ENCODE data around the gene IER2. TPM values are rescaled to one million over a fixed set of nuclear protein-coding genes. Genes with fewer than 3 reads are reported as not detected.

Gene IER2
- total RNA-seq, 1 experiment from 2014 or later: 164 TPM

DNA sequence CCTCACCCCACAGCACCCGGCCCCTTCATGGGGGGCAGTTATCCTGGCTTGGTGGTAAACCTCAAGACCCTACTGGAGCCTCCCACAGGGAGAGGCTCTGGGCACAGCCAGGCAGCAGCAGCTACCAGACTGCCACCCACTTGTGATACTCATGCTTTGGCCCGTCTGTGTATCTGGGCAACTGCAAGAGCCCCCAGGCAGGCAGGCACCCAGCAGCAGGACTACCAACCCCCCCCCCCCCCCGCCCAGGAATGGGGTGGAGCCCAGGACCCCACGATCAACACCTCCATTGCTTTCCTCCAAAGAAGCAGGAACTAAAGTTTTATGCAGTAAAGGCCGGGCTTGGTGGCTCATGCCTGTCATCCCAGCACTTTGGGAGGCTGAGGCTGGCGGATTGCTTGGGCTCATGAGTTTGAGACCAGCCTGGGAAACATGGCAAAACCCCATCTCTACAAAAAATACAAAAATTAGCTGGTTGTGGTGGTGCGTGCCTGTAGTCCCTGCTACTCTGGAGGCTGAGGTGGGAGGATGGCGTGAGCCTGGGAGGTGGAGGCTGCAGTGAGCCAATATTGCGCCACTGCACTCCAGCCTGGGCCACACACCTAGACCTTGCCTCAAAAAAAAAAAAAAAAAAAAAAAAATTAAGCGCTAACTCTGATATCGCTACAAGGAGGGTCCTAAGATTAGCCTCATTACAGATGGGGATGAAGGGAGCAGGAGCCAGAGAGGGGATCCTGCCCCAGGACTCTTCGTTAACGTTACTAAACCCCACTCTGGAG, 46.4 kb upstream of the IER2 start:
- no TSS peak for BruUV-seq (replicated peaks)

DNA sequence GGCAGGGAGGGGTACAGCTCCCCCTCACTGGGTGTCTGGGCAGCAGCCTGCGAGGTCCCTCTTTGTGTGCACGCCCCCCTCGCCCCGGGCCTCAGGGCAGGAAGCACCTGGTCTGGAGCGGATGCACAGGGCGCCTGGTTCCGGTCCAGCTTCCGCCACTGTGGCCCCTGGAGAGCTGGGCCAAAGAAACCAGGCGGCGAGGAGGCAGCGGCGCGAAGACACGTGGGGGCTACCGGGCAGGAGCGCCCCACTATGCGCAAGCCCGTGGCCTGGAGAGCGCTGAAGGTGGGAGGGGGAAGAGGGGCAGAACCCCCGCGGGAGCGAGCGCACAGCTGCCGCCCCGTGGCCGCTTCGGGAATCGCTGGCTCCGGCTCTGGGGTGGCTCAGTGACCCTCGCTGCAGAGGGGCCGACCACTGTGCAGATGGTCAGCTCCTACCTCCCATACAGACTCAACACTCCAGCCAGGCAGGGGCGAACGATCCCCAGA, 45.8 kb upstream of the IER2 start:
- POLR2A ChIA-PET (ENCODE audit: low non-redundant PET): no interaction called here
- CTCF ChIA-PET: interaction anchor here (0.6 to 1.7 kb wide), 5 partner anchors 10 to 148 kb away, joined by 3 to 5 read pairs (median 4); no protein-coding TSS in a partner anchor
- DNase-seq (ENCODE audit: low spot score): no peak
- Histone ChIP-seq H3K9me3 (ENCODE audit: low read depth, low read length, poor library complexity, severe bottlenecking) (no peaks in the 10 kb centered on the region), H3K4me1 (ENCODE audit: insufficient read depth, low read length, poor library complexity, severe bottlenecking) (no peaks in the 10 kb centered on the region), H3K4me3 (ENCODE audit: low read depth, low read length, poor library complexity, severe bottlenecking) (no peak overlapping the region), H3K36me3 (ENCODE audit: insufficient read depth, low read length, poor library complexity, severe bottlenecking) (peaks cover 12% of the 10 kb centered on the region), H3K27me3 (replicated peaks; ENCODE audit: insufficient read depth, low read depth, low read length, poor library complexity) (no peaks in the 10 kb centered on the region), H3K27ac (ENCODE audit: low read depth, low read length, poor library complexity, severe bottlenecking) (no peak overlapping the region)
- TF ChIP-seq, protein P1, sequence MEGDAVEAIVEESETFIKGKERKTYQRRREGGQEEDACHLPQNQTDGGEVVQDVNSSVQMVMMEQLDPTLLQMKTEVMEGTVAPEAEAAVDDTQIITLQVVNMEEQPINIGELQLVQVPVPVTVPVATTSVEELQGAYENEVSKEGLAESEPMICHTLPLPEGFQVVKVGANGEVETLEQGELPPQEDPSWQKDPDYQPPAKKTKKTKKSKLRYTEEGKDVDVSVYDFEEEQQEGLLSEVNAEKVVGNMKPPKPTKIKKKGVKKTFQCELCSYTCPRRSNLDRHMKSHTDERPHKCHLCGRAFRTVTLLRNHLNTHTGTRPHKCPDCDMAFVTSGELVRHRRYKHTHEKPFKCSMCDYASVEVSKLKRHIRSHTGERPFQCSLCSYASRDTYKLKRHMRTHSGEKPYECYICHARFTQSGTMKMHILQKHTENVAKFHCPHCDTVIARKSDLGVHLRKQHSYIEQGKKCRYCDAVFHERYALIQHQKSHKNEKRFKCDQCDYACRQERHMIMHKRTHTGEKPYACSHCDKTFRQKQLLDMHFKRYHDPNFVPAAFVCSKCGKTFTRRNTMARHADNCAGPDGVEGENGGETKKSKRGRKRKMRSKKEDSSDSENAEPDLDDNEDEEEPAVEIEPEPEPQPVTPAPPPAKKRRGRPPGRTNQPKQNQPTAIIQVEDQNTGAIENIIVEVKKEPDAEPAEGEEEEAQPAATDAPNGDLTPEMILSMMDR (conservative IDR thresholded peaks at IDR 0.05; ENCODE audit: low read depth, low read length): peak; percentile 81
- TF ChIP-seq EZH2 (IDR thresholded peaks at IDR 0.05; ENCODE audit: borderline replicate concordance, low read depth, low read length, poor library complexity, severe bottlenecking): no peak
- no TSS peak for BruUV-seq (replicated peaks)
- intact Hi-C loops (cut with micrococcal nuclease; ENCODE audit: unreplicated experiment): no loop called here

More for the DNA sequence above, 46.4 kb upstream of the IER2 start:
- ChIA-PET CTCF (interaction anchor here (1.0 to 1.7 kb wide), 3 partner anchors 9 to 147 kb away, joined by 3 to 5 read pairs (median 4); no protein-coding TSS in a partner anchor), POLR2A (ENCODE audit: low non-redundant PET) (no interaction called here)
- peaks cover 6% of the 10 kb centered on the region for H3K36me3 ChIP-seq (ENCODE audit: insufficient read depth, low read length, poor library complexity, severe bottlenecking)
- H3K9me3 ChIP-seq (ENCODE audit: low read depth, low read length, poor library complexity, severe bottlenecking): no peaks in the 10 kb centered on the region
- intact Hi-C loops (cut with micrococcal nuclease; ENCODE audit: unreplicated experiment): no loop called here
- H3K27me3 ChIP-seq (replicated peaks; ENCODE audit: insufficient read depth, low read depth, low read length, poor library complexity): no peaks in the 10 kb centered on the region
- no peak for TF ChIP-seq EZH2 (IDR thresholded peaks at IDR 0.05; ENCODE audit: borderline replicate concordance, low read depth, low read length, poor library complexity, severe bottlenecking)
- TF ChIP-seq, protein P1 (conservative IDR thresholded peaks at IDR 0.05; ENCODE audit: low read depth, low read length): no peak
- no peaks in the 10 kb centered on the region for H3K4me1 ChIP-seq (ENCODE audit: insufficient read depth, low read length, poor library complexity, severe bottlenecking)
- no peak overlapping the region for H3K27ac ChIP-seq (ENCODE audit: low read depth, low read length, poor library complexity, severe bottlenecking)
- no peak overlapping the region for H3K4me3 ChIP-seq (ENCODE audit: low read depth, low read length, poor library complexity, severe bottlenecking)
- no peak for DNase-seq (ENCODE audit: low spot score)

DNA sequence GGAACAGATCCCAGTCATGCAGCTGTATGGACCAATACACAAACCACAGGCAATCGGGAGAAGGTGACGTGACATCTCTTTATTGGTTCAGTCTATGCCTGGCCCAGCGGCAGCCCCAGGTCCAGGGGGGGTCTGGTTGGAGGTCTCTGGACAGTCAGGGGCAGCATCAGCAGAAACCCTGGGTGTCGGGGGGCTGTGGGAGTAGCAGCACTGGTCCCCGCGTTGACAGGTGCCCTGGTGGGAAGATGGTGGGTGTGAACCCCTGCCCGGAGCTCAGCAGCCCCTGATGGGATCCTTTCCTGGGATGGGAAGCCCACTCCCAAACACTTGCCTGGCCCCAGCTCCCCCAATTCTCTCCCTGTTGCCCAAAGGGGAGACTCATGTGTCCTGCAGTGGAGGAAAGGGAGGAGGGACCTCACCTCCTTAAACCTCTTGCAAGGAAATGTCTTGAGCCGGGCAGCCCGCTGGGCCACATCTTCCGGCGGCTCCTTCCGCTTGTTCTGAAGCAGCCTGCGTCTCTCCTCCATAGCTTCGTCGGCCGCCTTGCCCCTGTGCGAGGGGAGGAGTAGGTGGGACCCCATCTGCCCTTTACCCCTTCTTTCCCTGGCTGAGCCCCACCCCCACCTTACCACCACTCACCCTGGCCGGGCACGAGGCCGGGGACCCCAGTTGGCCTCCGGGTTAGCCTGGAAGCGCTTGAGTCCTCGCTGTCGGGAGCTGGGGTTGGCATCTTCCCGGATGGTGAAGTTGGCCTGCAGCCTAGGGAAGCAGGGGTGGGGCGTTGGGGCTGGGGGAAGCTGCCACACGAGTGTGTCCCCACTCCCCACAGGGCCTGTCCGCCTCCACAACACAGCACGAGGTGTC, 45.1 kb upstream of the IER2 start:
- Histone ChIP-seq H3K9me3 (ENCODE audit: low read depth, low read length, poor library complexity, severe bottlenecking) (no peaks in the 10 kb centered on the region), H3K4me1 (ENCODE audit: insufficient read depth, low read length, poor library complexity, severe bottlenecking) (no peaks in the 10 kb centered on the region), H3K27me3 (replicated peaks; ENCODE audit: insufficient read depth, low read depth, low read length, poor library complexity) (no peaks in the 10 kb centered on the region), H3K36me3 (ENCODE audit: insufficient read depth, low read length, poor library complexity, severe bottlenecking) (peaks cover 19% of the 10 kb centered on the region), H3K4me3 (ENCODE audit: low read depth, low read length, poor library complexity, severe bottlenecking) (no peak overlapping the region), H3K27ac (ENCODE audit: low read depth, low read length, poor library complexity, severe bottlenecking) (no peak overlapping the region)
- TF ChIP-seq EZH2 (IDR thresholded peaks at IDR 0.05; ENCODE audit: borderline replicate concordance, low read depth, low read length, poor library complexity, severe bottlenecking): no peak
- TF ChIP-seq, protein P1 (conservative IDR thresholded peaks at IDR 0.05; ENCODE audit: low read depth, low read length): peak; percentile 18; the same call in 1 of the 2 replicates
- POLR2A ChIA-PET (ENCODE audit: low non-redundant PET): no interaction called here
- DNase-seq (ENCODE audit: low spot score): no peak
- intact Hi-C loops (cut with micrococcal nuclease; ENCODE audit: unreplicated experiment): no loop called here
- TSS peak; percentile 44 for BruUV-seq (replicated peaks)
- CTCF ChIA-PET: interaction anchor here (0.6 to 1.7 kb wide), 5 partner anchors 11 to 149 kb away, joined by 3 to 5 read pairs (median 4); no protein-coding TSS in a partner anchor
